H1 (cell line): ENCODE data around the gene DYNLL1. TPM values are rescaled to one million over a fixed set of nuclear protein-coding genes. Genes with fewer than 3 reads are reported as not detected.

Source experiments
- ASH2L ChIP-seq: fragments of 200-600, 300-600 bp; sonication (generic); IDR thresholded peaks from one replicate; pipeline ENCODE4 v1.7.1; 2017; ENCODE audit warnings: low read length
- ATF3 ChIP-seq: IDR thresholded peaks from 2 replicates; pipeline ENCODE4 v1.6.1; 2011; ENCODE audit warnings: low read depth, mild to moderate bottlenecking, low read length; ENCODE audit not compliant: insufficient read depth
- POU5F1 ChIP-seq: IDR thresholded peaks from 2 replicates; pipeline ENCODE4 v1.6.1; 2011; ENCODE audit warnings: low read depth, mild to moderate bottlenecking, low read length, moderate library complexity
- RFX5 ChIP-seq: IDR thresholded peaks from 2 replicates; pipeline ENCODE4 v1.6.1; 2011; ENCODE audit warnings: low read depth, low read length, improper control_type of control experiment, borderline replicate concordance
- SIN3A ChIP-seq, 2 experiments: IDR thresholded peaks in 1 of 2; conservative IDR thresholded peaks in 1 of 2; 2 replicates each; pipeline ENCODE4 v1.6.1; 2011 to 2012; ENCODE audit warnings: low read length in 2 of 2, improper control_type of control experiment in 1 of 2, low read depth in 1 of 2, mild to moderate bottlenecking in 1 of 2
- SP1 ChIP-seq: IDR thresholded peaks from 2 replicates; pipeline ENCODE4 v1.6.1; 2011; ENCODE audit warnings: low read depth, low read length
- TBP ChIP-seq: IDR thresholded peaks from 2 replicates; pipeline ENCODE4 v1.6.1; 2011; ENCODE audit warnings: low read depth, low read length, improper control_type of control experiment
- polyA plus RNA-seq, 7 experiments: library from polyadenylated mRNA; depleted of rRNA in 3 of 7; stranded (reverse) in 5 of 7; unstranded in 2 of 7; fragments of >200 nt in 5 of 7; fragments of 200-250 nt in 2 of 7; gene quantifications; 1 replicate in 5 of 7; 2 replicates in 1 of 7; 4 replicates in 1 of 7; pipeline versions ENCODE4 v1.2.1 to v1.2.3, GENCODE V29; 2011 to 2013; ENCODE audit warnings: missing spikeins in 2 of 7, mixed read lengths in 2 of 7
- total RNA-seq: library from RNA; stranded (reverse); fragmentation: NEBNext Ultra II Directional; extraction: Animal tissue kit (Norgen Biotek cat#: 25700); gene quantifications from 2 replicates; pipeline ENCODE4 v1.2.1, GENCODE V29; 2021

Gene DYNLL1
- total and polyA plus RNA-seq, 2 of the 8 experiments (the other 6 are each of a cell fraction or from before 2014, with no cell fraction given) = 423 to 488 TPM

GRCh38 chr12:120534203-120534702, 38.3 kb downstream of the DYNLL1 start, which contains the start of gene RNF10 (continued):
- TF ChIP-seq SP1 (peak; percentile 46; the same call in 1 of the 2 replicates), ATF3 (no peak), SIN3A (conservative IDR thresholded peaks at IDR 0.05 in 1 of 2, IDR thresholded peaks at IDR 0.05 in 1 of 2; ENCODE audit: low read depth in 1 of 2, low read length in 2 of 2) (peak; percentile 63 to 73; a peak in 2 of 4 replicates), ASH2L (peak; percentile 95), TBP (peak; percentile 96), POU5F1 (no peak), RFX5 (no peak)
